Psoas muscle (tissue), 8 donors: ENCODE results near the gene RIN3. TPM values are rescaled to one million over a fixed set of nuclear protein-coding genes. Genes with fewer than 3 reads are reported as not detected.
A peak's percentile ranks its signal among the peaks of the same experiment; 100 is the strongest.

Source experiments
- ATAC-seq, 4 donors: fragments of 200-7000 bp; cut with Tn5 transposase; one replicate each; pipeline ENCODE4 v1.9.1; 2020; ENCODE audit warnings: moderate library complexity in 3 of 4, mild to moderate bottlenecking in 2 of 4
- DNase-seq, 2 donors: peaks; one replicate each; pipeline ENCODE4 v3.0.0-alpha.2; 2020
- H3K27ac ChIP-seq: fragments of 200-600 bp; one replicate; pipeline ENCODE4 v1.8.0; 2022
- H3K27me3 ChIP-seq, 3 donors: fragments of 200-600 bp in 1 of 3; one replicate each; pipeline versions ENCODE4 v1.6.1 to v1.8.0; 2013 to 2022; ENCODE audit warnings: low read length in 2 of 3, mild to moderate bottlenecking in 2 of 3, moderate library complexity in 1 of 3; ENCODE audit not compliant: insufficient read depth in 3 of 3
- H3K36me3 ChIP-seq, 2 donors: fragments of 200-600 bp in 1 of 2; one replicate each; pipeline versions ENCODE4 v1.6.1 to v1.8.0; 2013 to 2022; ENCODE audit warnings: low read depth in 1 of 2, mild to moderate bottlenecking in 1 of 2, moderate library complexity in 1 of 2; ENCODE audit not compliant: insufficient read depth in 1 of 2
- H3K4me1 ChIP-seq: fragments of 200-600 bp; one replicate; pipeline ENCODE4 v1.8.0; 2022
- H3K4me3 ChIP-seq: fragments of 200-600 bp; one replicate; pipeline ENCODE4 v1.8.0; 2022; ENCODE audit warnings: mild to moderate bottlenecking
- H3K9me3 ChIP-seq: fragments of 200-600 bp; one replicate; pipeline ENCODE4 v1.8.0; 2022
- WGBS, 3 donors: extraction: QIAGEN DNeasy Blood & Tissue Kit; methylation state at CpG; one replicate each; pipeline versions ENCODE4 v1.1.6 to v1.1.7; 2013; 5-methylcytosine and 5-hydroxymethylcytosine counted together
- intact Hi-C, 2 donors: fragments of 100-400 bp; cut with DNase I; formaldehyde crosslinking; loops; one replicate each; pipeline versions ENCODE4 v1.11.0 to v1.14.2; 2022
- polyA plus RNA-seq, 3 donors: library from polyadenylated mRNA; stranded (reverse); fragments of 200-250 nt; gene quantifications; one replicate each; pipeline ENCODE4 v1.2.3, GENCODE V29; 2013
- total RNA-seq, 4 donors: library from RNA; stranded (reverse); fragmentation: NEBNext Ultra II Directional in 2 of 4; extraction: Animal tissue kit (Norgen Biotek cat#: 25700) in 2 of 4; gene quantifications; one replicate each; pipeline versions ENCODE4 v1.2.1 to v1.2.4, GENCODE V29; 2021 to 2023
- TF ChIP-seq, protein P1 (sequence below): fragments of 200-600 bp; IDR thresholded peaks from one replicate; pipeline ENCODE4 v1.8.0; 2022; ENCODE audit warnings: antibody characterized with exemption
- donor health status: healthy with polysubstance abuse.
- donor health status: DM: no; HTN: no; CAD: no; lungs with moderate emphysema.
- donor health status: Bipolar disorder and iron deficiency.
- donor health status: healthy.
- donor health status: DM: yes; HTN: yes; CAD: no.
- donor health status: DM: no; HTN: no; CAD: no.
- donor health status: DM: no; HTN: no; CAD: no.
- donor health status: DM: yes; HTN: yes; CAD: no.

Gene RIN3
- total and polyA plus RNA-seq, 7 donors = 1.2 to 8.7 (median 3.8) TPM

GRCh38 chr14:92546347-92547053 is 32.9 kb downstream of the RIN3 start:
- peak in 2 of 4 donors; percentile 24 to 57 for ATAC-seq
- Histone ChIP-seq H3K9me3 (no peaks in the 10 kb centered on the region), H3K4me3 (no peak overlapping the region), H3K27me3 (no peaks in the 10 kb centered on the region), H3K27ac (peak overlapping the region; percentile 10), H3K4me1 (no peaks in the 10 kb centered on the region), H3K36me3 (no peaks in the 10 kb centered on the region)
- no peak for DNase-seq
- TF ChIP-seq, protein P1, sequence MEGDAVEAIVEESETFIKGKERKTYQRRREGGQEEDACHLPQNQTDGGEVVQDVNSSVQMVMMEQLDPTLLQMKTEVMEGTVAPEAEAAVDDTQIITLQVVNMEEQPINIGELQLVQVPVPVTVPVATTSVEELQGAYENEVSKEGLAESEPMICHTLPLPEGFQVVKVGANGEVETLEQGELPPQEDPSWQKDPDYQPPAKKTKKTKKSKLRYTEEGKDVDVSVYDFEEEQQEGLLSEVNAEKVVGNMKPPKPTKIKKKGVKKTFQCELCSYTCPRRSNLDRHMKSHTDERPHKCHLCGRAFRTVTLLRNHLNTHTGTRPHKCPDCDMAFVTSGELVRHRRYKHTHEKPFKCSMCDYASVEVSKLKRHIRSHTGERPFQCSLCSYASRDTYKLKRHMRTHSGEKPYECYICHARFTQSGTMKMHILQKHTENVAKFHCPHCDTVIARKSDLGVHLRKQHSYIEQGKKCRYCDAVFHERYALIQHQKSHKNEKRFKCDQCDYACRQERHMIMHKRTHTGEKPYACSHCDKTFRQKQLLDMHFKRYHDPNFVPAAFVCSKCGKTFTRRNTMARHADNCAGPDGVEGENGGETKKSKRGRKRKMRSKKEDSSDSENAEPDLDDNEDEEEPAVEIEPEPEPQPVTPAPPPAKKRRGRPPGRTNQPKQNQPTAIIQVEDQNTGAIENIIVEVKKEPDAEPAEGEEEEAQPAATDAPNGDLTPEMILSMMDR = no peak
- intact Hi-C loops = no loop called here
- WGBS, 3 donors = 66 to 79% (median 74%) methylated on average over 7 of the region's 7 CpGs

- intact Hi-C loops = no loop called here
- WGBS, 3 donors = 55 to 66% (median 64%) methylated on average over 17 of the region's 17 CpGs
- no peaks in the 10 kb centered on the region for H3K27me3 ChIP-seq
- TF ChIP-seq, protein P1 = no peak
- DNase-seq (peak; percentile 35 to 55), ATAC-seq (peak in 3 of 4 donors; percentile 35 to 49 (median 36))
- no peak overlapping the region for H3K4me3 ChIP-seq
- no peaks in the 10 kb centered on the region for H3K36me3 ChIP-seq
- no peaks in the 10 kb centered on the region for H3K9me3 ChIP-seq
- H3K4me1 ChIP-seq = no peaks in the 10 kb centered on the region
- H3K27ac ChIP-seq = peak overlapping the region; percentile 50
These were observed 35.7 kb downstream of the RIN3 start for GRCh38 chr14:92549105-92549858.

DNA sequence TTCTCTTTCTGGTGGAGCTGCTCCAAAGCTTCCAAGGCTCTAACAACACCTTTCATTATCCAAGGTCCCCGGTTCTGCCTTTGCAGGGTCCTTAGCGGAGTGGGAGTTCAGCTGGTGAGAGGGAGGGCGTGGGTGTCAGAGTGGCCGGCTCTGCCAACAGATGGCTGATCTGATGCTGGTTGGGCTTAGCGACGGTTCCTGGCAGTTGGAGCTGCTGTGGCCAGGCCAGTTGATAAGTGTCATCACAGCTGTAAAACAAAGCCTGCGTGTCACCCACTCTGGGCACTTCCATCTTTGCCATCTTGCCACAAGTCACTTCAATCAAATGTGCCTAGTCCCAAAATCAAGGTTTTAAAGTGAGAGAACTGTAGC is 36.3 kb downstream of the RIN3 start:
- Histone ChIP-seq H3K27ac (peak overlapping the region; percentile 50), H3K4me3 (no peak overlapping the region), H3K27me3 (no peaks in the 10 kb centered on the region), H3K36me3 (no peaks in the 10 kb centered on the region), H3K9me3 (no peaks in the 10 kb centered on the region), H3K4me1 (no peaks in the 10 kb centered on the region)
- intact Hi-C loops = no loop called here
- TF ChIP-seq, protein P1 = no peak
- 13 to 18% (median 14%) methylated on average over 7 of the region's 7 CpGs for WGBS, 3 donors
- ATAC-seq = peak; percentile 36 to 76 (median 69)
- DNase-seq = peak; percentile 54 to 78

DNA sequence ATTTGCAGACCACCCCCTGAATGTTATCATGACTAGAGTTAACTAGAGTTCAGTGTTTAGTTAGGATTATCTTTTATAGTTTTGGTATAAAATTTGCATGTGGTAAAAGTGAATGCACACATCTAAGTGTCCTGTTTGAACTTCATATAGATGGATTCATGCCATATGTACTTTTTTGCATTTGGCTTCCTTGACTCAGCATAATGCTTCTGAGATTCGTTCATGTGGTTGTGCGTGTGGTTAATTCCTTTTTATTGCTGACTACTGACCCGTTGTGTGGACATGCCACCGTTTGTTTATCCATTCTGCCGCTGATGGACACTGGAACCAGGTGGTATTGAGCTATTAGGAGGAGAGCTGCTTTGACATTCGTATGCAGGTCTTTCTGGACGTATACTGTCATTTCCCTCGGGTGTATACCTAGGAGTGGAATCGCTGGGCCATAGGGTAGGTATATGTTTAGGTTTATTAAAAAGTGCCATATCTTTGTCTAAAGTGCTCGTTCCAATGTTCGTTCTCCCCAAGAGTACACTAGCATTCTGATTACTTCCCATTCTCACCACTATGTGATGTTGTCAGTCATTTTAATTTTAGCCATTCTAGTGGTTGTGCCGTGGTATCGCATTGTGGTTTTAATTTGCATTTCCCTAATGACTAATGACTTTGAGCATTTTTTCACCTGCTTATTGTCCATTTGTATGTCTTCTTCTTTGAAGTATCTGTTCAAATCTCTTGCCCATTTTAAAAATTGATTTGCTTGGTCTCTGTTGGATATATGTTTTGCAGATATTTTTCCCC is 37.7 kb downstream of the RIN3 start:
- Histone ChIP-seq H3K27me3 (no peaks in the 10 kb centered on the region), H3K4me3 (no peak overlapping the region), H3K9me3 (no peaks in the 10 kb centered on the region), H3K36me3 (no peaks in the 10 kb centered on the region), H3K27ac (no peak overlapping the region), H3K4me1 (no peaks in the 10 kb centered on the region)
- intact Hi-C loops = no loop called here
- ATAC-seq (no peak), DNase-seq (no peak)
- WGBS, 3 donors = 83 to 92% (median 86%) methylated on average over 13 of the region's 13 CpGs
- TF ChIP-seq, protein P1 = no peak
